Epithelial cell of proximal tubule (primary cell): ENCODE results near the gene NBEA. TPM values are rescaled to one million over a fixed set of nuclear protein-coding genes. Genes with fewer than 3 reads are reported as not detected.

Experiments
- DNase-seq: peaks from one replicate; pipeline ENCODE4 v3.0.0-alpha.2; 2011; ENCODE audit warnings: low read depth
- H3K4me3 ChIP-seq: 2 replicates; pipeline ENCODE4 v1.5.1; 2011; ENCODE audit warnings: low read depth, mild to moderate bottlenecking, low read length
- CTCF ChIP-seq: conservative IDR thresholded peaks from 2 replicates; pipeline ENCODE4 v1.5.1; 2012; ENCODE audit warnings: low read depth, mild to moderate bottlenecking, low read length
- total RNA-seq: library from RNA; depleted of rRNA; stranded (reverse); fragments of >200 nt; gene quantifications from 2 replicates; pipeline ENCODE4 v1.2.3, GENCODE V29; 2015

NBEA gene
- total RNA-seq, 1 donor from 2014 or later = 2.7 TPM

GRCh38 chr13:35198613-35199200, 256.6 kb downstream of the NBEA start:
- TF ChIP-seq CTCF = no peak
- DNase-seq = no peak
- no peak overlapping the region for H3K4me3 ChIP-seq

- DNase-seq = no peak
- H3K4me3 ChIP-seq = no peak overlapping the region
- no peak for TF ChIP-seq CTCF
Observed at GRCh38 chr13:35208587-35208986, 266.5 kb downstream of the NBEA start.

DNA sequence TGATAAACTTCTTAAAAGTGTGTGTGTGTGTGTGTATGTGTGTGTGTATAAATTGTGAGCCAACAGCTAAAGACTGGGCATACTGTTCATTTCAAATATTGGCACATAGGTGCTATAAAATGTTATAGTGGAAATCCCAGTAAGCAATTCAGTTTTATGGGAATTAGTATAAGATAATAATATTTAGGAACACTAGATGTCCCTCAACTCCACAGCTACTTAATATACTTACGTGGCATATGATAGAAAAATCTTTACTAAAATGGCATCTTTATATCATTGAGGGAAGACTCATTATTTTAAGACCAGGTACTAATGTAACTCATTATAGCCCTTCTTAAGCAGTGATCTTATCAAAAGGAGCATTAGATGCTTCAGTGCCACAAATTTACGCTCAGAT, 268.2 kb downstream of the NBEA start:
- no peak for TF ChIP-seq CTCF
- H3K4me3 ChIP-seq = no peak overlapping the region
- no peak for DNase-seq

DNA sequence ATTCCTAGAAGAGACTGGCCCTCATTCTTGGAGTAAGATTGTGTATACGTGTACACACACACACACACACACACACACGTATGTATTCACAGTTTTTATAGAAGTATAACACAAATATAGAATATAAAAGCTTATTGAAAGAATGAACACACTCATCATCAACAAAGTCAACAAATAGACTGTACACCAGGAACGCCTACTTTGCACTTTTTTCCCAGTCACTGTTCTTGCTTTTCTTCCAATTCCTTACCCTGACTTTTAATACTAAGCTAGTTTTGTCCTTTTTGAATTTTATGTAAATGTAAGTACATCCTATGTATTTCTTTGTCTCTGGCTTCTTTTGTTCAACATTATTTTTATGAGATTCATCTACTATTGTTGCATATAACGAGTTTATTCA, 269.9 kb downstream of the NBEA start:
- no peak for DNase-seq
- TF ChIP-seq CTCF = no peak
- no peak overlapping the region for H3K4me3 ChIP-seq

- DNase-seq = no peak
- H3K4me3 ChIP-seq = no peak overlapping the region
- TF ChIP-seq CTCF = no peak
Observed at GRCh38 chr13:35213911-35214310, 271.8 kb downstream of the NBEA start.

- DNase-seq = no peak
- H3K4me3 ChIP-seq = no peak overlapping the region
- TF ChIP-seq CTCF = no peak
Observed at GRCh38 chr13:35216131-35216530, 274.1 kb downstream of the NBEA start.

DNA sequence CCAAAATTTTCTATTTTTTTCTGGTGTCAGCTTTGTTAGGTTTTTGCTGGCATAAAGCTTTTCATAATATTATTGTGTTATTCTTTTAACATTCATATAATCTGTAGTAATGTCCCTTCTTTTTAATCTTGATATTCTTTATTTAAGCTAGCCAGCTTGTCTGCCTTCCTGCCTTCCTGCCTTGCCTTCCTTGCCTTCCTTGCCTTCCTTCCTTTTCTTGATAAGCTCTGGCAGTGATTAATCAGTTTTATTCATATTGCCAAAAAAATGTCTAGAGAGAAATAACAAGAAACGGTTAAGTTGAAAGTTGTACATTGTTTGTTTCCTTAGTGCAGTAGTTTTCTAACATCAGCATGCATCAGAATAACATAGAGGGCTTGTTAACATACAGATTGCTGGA, 277.0 kb downstream of the NBEA start:
- TF ChIP-seq CTCF = no peak
- no peak for DNase-seq
- no peak overlapping the region for H3K4me3 ChIP-seq
